ENCODE results near the gene FLOT1. TPM values are rescaled to one million over a fixed set of nuclear protein-coding genes. Genes with fewer than 3 reads are reported as not detected.

The FLOT1 gene
- total RNA-seq, 1 donor from 2014 or later, result 46.6 TPM

- peak; percentile 91 for DNase-seq (ENCODE audit: low read depth, low spot score)
These were observed 5.6 kb upstream of the FLOT1 start for GRCh38 chr6:30747902-30748769.

- no peak for DNase-seq (ENCODE audit: low read depth, low spot score)
These were observed 4.8 kb upstream of the FLOT1 start for GRCh38 chr6:30747300-30747687.

GRCh38 chr6:30744054-30744805 is 1.7 kb upstream of the FLOT1 start, which contains the start of gene IER3:
IER3 (minus strand) TSS chr6:30744547; CDS start chr6:30744518, 29 bp downstream.
- DNase-seq (ENCODE audit: low read depth, low spot score), result no peak

- DNase-seq (ENCODE audit: low read depth, low spot score), result no peak
These were observed 889 bp upstream of the FLOT1 start for GRCh38 chr6:30743099-30744053.

GRCh38 chr6:30741789-30742315 is 635 bp downstream of the FLOT1 start:
- no peak for DNase-seq (ENCODE audit: low read depth, low spot score)

- DNase-seq (ENCODE audit: low read depth, low spot score), result no peak
These were observed 1.3 kb downstream of the FLOT1 start for GRCh38 chr6:30741063-30741779.

- DNase-seq (ENCODE audit: low read depth, low spot score), result no peak
These were observed 2.0 kb downstream of the FLOT1 start for GRCh38 chr6:30740540-30740870.

GRCh38 chr6:30738532-30738931 is 4.0 kb downstream of the FLOT1 start:
- DNase-seq (ENCODE audit: low read depth, low spot score), result no peak

- no peak for DNase-seq (ENCODE audit: low read depth, low spot score)
These were observed 6.7 kb downstream of the FLOT1 start for GRCh38 chr6:30735668-30736314.

- DNase-seq (ENCODE audit: low read depth, low spot score), result no peak
These were observed 10.1 kb downstream of the FLOT1 start for GRCh38 chr6:30732237-30732943.

- DNase-seq (ENCODE audit: low read depth, low spot score), result no peak
These were observed 11.7 kb downstream of the FLOT1 start for GRCh38 chr6:30730601-30731435.

GRCh38 chr6:30727920-30728553 is 14.4 kb downstream of the FLOT1 start:
- DNase-seq (ENCODE audit: low read depth, low spot score), result no peak

- DNase-seq (ENCODE audit: low read depth, low spot score), result no peak
These were observed 15.7 kb downstream of the FLOT1 start for GRCh38 chr6:30726506-30727413.

GRCh38 chr6:30725713-30726505 is 16.6 kb downstream of the FLOT1 start:
- no peak for DNase-seq (ENCODE audit: low read depth, low spot score)

GRCh38 chr6:30724906-30725667 is 17.4 kb downstream of the FLOT1 start:
- no peak for DNase-seq (ENCODE audit: low read depth, low spot score)
